GM18909 (cell line): ENCODE data around the gene DCAF11.

Experiments
- ATAC-seq: cut with Tn5 transposase; IDR thresholded peaks from one replicate; pipeline ENCODE4 v1.9.1; 2021; ENCODE audit warnings: mild to moderate bottlenecking; ENCODE audit not compliant: unreplicated experiment, poor library complexity

DCAF11 gene

DNA sequence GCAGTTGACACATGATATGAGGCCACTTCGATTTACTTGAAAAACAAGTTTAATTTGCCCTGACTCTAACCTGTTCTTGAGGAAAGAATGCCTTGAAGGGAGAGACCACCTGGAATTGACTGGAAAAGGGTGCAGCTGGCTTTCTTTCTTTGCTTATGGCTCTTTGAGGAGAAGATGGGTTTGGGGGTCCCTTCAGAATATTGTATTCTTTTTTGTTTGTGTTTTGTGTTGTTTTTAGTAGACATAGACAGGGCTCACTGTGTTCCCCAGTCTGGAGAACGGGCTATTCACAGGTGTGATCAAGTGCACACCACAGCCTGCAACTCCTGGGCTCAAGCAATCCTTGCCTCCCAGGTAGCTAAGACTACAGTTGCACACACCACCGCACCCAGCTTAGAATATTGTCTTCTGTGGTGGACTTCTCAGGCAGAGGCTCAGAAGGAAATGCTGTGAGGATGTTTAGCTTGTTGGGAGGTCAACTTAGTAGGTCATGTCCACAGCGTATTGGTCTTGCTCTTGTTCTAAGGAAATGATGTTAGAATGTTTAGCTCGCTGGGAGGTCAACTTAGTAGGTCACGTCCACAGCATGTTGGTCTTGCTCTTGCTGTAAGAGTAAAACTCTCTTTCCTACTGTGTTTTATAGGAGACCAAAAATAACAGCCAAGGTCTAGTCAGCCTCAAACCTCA is 1.7 kb downstream of the DCAF11 start:
- ATAC-seq = no peak

- no peak for ATAC-seq
These were observed 2.6 kb downstream of the DCAF11 start for GRCh38 chr14:24117179-24117578.

- no peak for ATAC-seq
These were observed 5.1 kb downstream of the DCAF11 start for GRCh38 chr14:24119691-24120090.

DNA sequence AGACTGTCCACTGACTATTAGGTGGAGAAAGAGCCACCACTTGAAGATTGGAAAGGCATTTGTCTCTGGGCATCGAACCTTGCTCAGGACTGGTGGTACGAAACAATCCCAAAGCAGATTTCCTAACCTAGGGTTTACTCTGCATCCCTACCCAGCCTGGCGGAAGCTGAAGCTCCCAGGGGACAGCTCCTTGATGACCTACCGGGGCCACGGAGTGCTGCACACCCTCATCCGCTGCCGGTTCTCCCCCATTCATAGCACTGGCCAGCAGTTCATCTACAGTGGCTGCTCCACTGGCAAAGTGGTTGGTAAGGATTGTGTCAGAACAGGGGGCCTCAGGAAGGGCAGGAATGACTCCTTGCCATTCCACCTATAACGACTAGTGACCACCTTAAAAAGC is 6.6 kb downstream of the DCAF11 start:
- no peak for ATAC-seq

DNA sequence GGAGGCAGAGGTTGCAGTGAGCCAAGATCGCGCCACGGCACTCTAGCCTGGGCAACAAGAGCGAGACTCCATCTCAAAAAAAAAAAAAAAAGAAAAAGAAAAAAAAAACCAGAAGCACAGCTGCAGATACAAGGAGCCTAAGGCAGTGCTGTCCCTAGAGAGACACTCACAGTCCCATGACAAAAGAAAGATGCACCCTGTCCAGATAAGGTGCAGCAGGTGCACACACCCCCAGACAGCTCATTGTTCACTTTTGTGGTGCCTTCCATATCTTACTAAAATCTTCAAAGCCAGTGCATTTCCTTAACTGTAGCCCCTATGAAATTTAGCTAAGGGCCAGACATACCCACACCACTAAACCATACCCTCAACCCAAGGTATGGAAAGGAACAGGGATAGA is 7.8 kb downstream of the DCAF11 start:
- ATAC-seq = no peak

DNA sequence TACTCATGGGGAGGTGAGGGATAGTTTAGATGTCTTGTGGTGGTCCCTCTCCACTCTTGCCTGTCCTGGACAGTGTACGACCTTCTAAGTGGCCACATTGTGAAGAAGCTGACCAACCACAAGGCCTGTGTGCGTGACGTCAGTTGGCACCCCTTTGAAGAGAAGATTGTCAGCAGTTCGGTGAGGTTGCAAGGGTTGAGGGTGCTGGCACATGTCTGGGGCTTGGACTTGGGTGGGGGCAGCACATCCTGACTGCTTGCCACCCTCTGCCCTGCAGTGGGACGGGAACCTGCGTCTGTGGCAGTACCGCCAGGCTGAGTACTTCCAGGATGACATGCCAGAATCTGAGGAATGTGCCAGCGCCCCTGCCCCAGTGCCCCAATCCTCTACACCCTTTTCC is 8.3 kb downstream of the DCAF11 start:
- ATAC-seq = no peak

DNA sequence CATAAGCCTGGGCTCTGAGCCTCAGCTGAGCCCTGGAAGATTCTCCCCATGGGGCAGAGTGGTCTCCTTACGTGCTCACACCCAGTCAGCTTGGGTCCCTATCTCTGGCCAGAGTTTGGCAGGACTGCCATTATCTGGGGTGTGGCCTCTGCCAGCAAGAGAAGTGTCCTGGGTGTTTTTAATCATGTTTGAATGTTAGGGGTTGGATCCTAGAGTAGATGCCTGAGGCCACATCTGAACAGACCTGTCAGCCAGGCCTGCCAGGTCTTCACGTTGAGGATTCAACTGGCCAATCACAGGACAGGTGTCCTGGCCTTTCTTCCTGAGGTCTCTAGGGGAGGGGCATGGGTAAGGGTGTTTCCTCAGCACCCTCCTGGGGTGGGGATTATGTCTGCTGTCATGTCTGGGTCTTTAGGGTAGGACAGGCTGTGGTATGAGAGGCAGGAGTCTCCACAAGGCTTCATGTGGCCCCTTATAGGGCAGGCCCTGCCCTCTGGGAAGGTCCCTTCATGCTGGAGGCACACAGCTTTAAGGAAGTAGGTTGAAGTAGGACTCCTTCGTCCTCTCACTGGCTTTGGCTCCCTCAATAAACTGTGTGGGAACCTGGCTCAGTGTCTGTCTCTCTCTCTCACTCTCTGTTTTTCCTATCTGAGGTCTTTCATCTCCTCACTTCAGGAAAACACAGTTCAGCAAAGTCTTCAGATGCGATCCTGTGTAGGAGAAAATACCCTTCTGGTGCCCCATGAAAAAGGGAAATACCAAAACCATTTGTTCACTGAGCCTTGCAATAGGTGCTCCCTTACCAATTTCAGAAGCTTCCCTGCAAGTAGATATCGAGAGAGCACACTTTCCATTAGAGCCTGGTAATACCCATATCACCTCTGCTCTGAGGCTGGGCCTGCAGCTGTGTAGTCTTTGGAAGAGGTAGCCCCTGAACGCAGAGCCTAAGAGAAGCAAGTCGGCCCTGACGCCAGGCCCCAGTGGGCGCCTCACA is 9.1 kb downstream of the DCAF11 start:
- peak; percentile 53 for ATAC-seq

GRCh38 chr14:24126939-24127338 is 12.4 kb downstream of the DCAF11 start:
- no peak for ATAC-seq

DNA sequence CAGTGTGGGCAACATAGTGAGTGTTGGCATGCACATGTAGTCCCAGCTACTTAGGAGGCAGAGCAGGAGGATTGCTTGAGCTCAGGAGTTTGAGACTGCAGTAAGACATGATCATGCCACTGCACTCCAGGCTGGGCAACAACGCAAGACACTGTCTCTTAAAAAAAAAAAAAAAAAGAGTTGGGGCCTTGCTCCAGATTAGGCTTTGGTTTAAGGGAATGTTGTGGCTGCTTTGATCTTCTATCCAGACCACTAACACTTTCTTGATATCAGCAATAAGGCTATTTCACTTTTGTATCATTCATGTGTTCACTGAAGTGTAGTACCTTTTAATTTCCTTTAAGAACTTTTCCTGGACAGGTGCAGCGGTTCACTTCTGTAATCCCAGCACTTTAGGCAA is 13.1 kb downstream of the DCAF11 start:
- no peak for ATAC-seq

DNA sequence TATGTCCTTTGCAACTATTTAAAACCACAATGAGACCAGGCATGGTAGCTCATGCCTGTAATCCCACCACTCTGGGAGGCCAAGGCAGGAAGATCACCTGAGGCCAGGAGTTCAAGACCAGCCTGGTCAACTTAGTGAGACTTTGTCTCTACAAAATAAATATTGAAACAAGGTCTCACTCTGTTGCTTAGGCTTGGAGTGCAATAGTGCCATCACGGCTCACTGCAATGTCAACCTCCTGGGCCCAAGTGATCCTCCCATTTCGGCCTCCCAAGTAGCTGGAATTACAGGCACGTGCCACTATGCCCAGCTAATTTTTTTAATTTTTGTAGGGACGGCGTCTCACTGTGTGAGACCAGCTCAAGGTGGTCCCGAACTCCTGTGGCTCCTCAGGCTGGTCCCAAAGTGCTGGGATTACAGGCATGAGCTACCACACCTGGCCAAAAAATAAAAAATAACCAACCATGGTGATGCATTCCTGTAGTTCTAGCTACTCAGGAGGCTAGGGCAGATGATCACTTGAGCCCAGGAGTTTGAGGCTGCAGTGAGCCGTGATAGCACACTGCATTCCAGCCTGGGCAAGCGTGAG is 14.9 kb downstream of the DCAF11 start:
- no peak for ATAC-seq

DNA sequence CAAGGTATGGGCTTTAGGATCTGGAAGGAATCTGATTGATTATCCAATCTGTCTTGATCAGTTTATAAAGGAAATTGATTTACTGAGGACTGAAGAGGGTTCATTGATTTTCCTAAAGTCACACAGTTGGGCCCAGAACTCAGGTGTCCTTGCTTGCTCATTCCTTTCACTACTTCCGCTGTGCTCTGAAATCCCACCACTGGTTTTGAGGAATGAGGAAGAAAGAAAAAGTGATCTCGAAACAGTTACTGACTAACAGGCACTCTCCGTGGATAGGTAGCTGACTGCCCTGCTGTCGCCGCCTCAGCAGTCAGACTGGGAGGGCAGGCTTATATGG is 15.8 kb downstream of the DCAF11 start, which contains the start of gene FITM1:
TSS of gene FITM1 (plus strand) at position 280 of the 337 bp plus-strand sequence. CDS start 905 bp downstream, outside the sequence.
- ATAC-seq = no peak

DNA sequence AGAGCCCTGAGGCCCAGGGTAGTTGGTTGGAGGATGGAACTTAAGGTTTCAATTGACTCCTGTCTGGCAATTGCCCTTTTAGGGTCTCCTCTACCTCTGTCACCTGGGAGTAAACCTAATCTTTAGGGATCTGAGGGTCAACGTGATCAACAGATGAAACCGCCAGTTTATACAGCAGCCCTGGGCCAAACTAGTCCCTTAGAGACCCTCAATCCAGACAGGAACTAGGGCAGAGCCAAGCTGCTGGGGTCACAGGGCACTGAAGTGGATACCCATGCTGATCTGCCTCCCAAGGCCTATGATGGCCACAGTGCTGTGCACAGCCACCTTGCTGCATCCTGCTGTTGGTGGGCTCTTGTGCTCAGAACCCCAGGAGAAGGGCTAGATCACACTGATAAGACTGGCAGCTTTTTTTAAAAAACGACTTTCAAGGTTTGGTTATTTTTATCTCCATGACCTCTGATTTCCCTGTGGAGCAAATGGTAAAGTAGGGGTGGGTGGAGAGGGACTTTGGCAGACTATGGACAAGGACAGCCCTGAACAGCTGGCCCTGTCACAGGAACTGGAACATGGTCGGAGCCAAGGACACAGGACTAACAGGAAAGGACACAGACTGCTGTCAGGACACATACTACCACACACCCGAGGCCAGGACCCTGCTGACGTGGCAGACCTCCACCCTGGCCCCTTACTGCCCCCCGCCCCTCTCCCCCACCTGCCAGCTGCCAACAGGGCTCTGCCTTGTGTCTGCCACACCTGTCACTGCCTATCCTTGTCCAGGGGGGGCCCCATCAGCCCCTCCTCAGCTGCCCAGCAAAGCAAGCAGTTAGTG is 16.4 kb downstream of the DCAF11 start:
- no peak for ATAC-seq

- no peak for ATAC-seq
These were observed 17.0 kb downstream of the DCAF11 start for GRCh38 chr14:24131549-24131966.

- ATAC-seq = no peak
These were observed 17.6 kb downstream of the DCAF11 start for GRCh38 chr14:24132061-24132685.

GRCh38 chr14:24132976-24133375 is 18.4 kb downstream of the DCAF11 start:
- no peak for ATAC-seq

DNA sequence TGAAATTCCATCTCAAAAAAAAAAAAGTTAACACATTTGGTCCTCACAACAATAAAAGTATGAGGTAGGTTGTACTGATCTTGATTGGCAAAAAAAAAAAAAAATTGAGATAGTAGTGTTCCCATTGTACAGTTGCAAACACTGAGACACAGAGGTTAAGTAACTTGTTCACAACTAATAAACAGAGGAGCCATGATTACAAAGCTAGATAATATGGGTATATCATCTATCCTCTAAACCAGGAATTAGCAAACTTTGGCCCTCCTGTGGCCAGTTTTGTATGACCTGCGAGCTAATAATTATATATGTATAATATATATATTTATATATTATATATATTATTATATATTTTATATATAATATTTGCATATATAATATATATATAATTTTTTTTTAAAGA is 19.2 kb downstream of the DCAF11 start:
- ATAC-seq = no peak

DNA sequence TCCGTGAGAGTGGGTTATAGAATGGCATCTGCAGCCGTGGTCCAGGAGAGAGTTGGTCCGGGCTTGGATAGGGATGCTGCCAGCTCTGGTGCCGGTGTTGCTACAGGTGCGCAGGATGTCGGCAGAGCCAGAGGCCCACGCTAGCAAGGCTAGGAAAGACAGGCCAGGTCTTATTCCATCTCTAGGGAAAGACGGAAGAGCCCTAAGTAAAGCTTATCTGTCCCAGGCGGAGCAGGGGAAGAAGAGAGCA is 20.9 kb downstream of the DCAF11 start:
- ATAC-seq = peak; percentile 14

DNA sequence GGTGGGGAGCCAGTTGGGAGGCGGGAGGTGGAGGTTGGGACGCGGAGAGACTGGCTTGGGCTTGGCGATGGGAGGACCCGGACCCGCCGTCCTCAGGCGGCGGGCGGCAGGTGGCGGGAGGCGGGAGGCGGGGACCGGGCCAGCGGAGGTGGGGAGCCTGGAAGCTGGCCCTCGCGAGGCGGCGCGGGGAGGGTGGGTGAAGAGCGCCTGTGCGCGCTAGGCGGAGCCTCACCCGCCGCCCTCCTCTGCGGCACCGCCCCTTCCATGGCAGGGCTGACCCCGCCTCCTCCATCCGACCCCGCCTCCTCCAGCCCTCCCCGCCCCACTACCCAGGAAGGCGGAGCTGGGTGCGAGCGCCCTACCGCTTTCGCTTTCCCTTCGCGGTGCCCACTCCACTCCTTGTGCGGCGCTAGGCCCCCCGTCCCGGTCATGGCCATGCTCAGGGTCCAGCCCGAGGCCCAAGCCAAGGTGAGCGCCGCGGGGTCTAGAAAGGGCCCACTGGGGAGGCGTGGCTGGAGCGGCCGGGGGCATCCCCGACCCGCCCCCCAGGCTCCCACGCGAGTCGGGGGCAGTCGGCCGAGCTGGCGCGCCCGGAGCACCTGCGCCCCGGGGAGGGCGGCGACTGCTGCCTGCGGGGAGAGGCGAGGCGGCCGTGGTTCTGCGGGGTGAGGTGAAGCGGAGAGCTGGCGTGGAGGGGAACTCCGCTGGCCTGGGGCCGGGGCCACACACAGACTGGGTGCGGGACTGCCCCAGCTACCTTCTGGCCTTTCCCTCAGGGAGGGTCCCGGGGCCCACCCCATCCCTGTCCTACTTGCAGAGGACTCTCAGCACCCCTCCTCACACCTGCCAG is 21.5 kb downstream of the DCAF11 start, which contains the start of gene PSME1:
TSS of gene PSME1 (plus strand) at position 361 of the 850 bp plus-strand sequence. CDS start at position 430, 69 bp downstream.
- ATAC-seq = peak; percentile 87
